ENCODE results near the gene LYRM7.
"Not testable (repeated sequence)": the region's sequence is repeated elsewhere in the genome, so short reads cannot be mapped to it uniquely, and the experiment has no call there.

Gene LYRM7

GRCh38 chr5:131170540-131171275, at the start of gene LYRM7:
LYRM7 (plus strand) TSS chr5:131170944; CDS start chr5:131171021, 77 bp downstream.
- peak; percentile 86 for DNase-seq (ENCODE audit: low read depth)

- DNase-seq (ENCODE audit: low read depth): not testable (repeated sequence)
These were observed 43.5 kb upstream of the LYRM7 start for GRCh38 chr5:131127244-131127643.

DNA sequence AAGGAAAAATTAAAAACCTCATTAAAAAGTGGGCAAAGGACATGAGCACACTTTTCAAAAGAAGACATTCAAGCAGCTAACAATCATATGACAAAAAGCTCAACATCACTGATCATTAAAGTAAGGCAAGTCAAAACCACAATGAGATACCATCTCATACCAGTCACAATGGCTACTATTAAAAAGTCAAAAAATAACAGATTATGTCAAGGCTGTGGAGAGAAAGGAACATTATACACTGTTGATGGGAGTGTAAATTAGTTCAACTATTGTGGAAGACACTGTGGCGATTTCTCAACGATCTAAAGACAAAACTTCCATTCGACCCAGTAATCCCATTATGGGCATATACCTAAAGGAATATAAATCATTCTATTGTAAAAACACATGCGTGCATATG, 41.4 kb upstream of the LYRM7 start:
- DNase-seq (ENCODE audit: low read depth): no peak

- DNase-seq (ENCODE audit: low read depth): not testable (repeated sequence)
These were observed 37.7 kb upstream of the LYRM7 start for GRCh38 chr5:131133091-131133490.

DNA sequence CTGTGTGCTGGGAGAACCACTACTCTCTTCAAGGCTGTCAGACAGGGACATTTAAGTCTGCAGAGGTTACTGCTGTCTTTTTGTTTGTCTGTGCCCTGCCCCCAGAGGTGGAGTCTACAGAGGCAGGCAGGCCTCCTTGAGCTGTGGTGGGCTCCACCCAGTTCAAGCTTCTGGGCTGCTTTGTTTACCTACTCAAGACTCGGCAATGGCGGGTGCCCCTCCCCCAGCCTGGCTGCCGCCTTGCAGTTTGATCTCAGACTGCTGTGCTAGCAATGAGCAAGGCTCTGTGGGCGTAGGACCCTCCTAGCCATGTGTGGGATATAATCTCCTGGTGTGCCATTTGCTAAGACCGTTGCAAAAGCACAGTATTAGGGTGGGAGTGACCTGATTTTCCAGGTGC, 32.3 kb upstream of the LYRM7 start:
- DNase-seq (ENCODE audit: low read depth): not testable (repeated sequence)

DNA sequence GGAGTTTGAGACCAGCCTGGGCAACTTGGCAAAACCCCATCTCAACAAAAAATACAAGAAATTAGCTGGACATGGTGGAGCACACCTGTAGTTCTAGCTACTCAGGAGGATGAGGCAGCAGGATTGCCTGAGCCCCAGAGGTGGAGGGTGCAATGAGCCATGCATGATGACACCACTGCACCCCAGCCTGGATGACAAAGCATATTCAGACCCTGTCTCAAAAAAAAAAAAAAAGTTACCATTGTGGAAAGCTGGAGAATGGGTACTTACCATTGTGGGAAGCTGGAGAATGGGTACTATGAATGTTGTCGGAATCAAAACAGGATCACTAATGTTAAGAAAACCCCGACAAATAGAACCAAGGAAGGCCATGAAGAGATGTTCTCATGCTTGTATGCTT, 31.4 kb upstream of the LYRM7 start:
- DNase-seq (ENCODE audit: low read depth): no peak

GRCh38 chr5:131142970-131143617, 27.6 kb upstream of the LYRM7 start:
- no peak for DNase-seq (ENCODE audit: low read depth)

- no peak for DNase-seq (ENCODE audit: low read depth)
These were observed 23.5 kb upstream of the LYRM7 start for GRCh38 chr5:131147258-131147657.

- no peak for DNase-seq (ENCODE audit: low read depth)
These were observed 21.9 kb upstream of the LYRM7 start for GRCh38 chr5:131148835-131149234.

- no peak for DNase-seq (ENCODE audit: low read depth)
These were observed 20.3 kb upstream of the LYRM7 start for GRCh38 chr5:131150408-131150807.

GRCh38 chr5:131151216-131151615, 19.5 kb upstream of the LYRM7 start:
- no peak for DNase-seq (ENCODE audit: low read depth)

GRCh38 chr5:131156385-131156784, 14.4 kb upstream of the LYRM7 start:
- no peak for DNase-seq (ENCODE audit: low read depth)

DNA sequence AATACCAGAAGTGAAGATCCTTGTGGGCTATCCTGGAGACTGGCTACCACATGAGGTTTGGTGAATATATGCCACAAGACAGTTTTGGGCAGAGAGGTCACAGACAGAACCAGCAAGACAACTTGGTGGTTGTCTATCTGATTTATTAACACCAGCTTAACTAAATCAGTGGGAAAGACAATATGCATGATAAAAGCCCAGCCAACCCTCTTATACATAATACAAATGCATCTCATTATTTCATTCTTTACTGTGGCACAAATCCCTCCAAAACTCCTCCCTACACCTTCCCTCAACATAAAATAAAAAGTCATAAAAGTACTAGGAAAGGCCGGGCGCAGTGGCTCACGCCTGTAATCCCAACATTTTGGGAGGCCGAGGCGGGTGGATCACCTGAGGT, 13.8 kb upstream of the LYRM7 start:
- no peak for DNase-seq (ENCODE audit: low read depth)

DNA sequence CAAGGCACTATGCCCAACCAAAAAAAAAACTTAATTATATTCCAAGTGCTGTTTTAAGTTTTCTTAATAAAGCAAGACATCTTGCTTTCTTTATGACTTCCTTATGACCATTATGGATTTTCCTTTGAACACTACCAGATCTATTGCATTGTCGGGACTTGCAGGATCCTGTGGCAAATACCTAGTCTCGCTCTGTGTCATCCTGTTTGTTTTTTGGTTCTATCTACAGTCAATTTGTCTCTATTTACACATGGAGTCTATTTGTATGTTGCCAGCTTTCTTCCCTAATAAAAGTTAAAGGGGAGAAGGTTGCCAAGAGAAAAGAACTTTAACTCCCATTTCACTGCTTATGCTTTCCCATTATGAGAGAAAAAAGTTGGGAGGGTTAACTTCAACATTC, 10.6 kb upstream of the LYRM7 start:
- no peak for DNase-seq (ENCODE audit: low read depth)

GRCh38 chr5:131163276-131164119, 7.2 kb upstream of the LYRM7 start:
- DNase-seq (ENCODE audit: low read depth): no peak

DNA sequence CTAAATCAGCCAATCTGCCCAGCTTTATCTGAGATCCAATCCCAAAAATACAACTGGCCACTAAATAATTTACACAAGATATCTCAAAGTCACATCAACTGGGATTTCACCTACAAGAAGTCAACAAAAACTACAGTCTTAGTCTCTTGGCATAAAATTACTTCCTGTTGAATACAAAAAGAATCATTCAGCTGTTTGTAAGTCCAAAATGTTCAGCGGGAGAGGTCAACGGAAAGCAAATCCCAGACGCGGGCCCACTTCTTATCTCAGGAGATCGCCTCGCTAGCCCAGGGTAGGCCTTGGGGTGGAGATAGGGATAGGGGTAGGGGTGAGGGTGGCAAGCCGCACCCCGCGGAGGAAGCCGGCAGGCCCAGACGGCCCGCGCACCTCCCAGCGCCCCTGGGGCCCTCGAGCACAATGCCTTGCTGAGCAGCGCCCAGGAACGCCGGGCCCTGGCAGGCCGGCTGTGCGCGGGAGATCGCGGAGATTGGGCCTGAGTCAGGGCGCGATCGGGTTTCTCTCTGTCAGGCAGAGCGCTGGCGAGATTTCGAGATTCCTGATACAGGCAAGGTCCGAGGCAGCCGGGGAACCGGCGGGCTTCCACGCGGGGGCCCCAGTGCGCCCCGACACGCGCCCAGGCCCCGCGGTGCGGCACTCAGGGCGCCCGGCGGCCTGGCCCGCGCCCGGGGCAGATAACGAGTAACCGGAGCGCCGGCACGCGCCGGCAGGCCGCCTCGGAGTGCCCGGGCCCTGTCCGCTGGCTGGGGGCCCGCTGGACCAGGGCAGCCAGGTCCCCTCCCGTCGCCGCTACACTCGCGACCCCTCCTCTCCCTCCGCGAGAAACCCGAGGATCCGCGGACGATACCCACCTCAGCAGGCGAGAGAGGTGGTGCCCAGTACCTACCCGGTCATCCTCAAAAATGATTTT, 6.3 kb upstream of the LYRM7 start:
- peak; percentile 51 for DNase-seq (ENCODE audit: low read depth)

DNA sequence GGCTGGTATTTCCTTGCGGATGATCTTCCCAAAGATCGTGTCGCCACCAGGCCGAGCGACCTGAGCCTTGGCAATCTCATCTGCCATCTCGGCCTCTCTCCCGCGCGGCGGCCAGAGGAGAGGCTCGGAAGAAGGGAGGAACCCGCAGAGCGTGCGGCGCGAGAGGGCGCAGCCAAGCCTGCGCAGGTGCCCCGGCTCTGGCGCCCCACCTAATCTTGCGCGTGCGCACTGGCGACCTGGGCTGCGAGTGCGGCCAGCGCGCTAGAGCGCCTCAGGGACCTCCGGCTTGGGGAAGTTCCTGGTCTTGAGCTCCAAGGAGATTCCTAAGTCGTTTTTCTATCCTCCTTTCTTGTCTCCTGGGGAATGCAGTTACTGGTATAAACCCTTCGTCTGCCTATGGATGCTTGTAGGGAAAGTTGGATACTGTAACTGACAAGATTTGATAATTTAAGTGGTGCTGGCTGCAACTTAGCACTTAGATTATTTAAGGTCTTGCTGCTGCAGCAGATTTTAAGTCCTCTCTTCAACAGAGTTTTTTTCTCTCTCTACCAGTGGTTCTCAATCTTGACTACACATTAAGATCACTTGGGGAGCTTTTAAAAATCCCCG, 5.5 kb upstream of the LYRM7 start, which contains the start of gene HINT1:
Gene HINT1, minus strand, starts transcription at position 138 of the 609 bp plus-strand sequence. Its CDS starts 51 bp downstream, at position 87.
- peak; percentile 91 for DNase-seq (ENCODE audit: low read depth)

DNA sequence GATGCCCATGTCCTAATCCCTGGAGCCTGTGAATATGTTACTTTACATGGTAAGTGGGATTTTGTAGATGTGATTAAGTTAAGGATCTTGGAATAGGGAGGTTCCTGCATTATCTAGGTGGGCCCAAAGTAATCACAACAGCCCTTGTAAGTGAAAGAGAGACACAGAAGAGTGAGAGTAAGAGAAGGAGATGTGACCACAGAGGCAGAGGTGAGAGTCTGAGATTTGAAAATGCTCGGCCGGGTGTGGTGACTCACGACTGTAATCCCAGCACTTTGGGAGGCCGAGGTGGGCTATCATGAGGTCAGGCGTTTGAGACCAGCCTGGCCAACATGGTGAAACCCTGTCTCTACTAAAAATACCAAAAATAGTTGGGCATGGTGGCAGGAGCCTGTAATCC, 3.1 kb upstream of the LYRM7 start:
- no peak for DNase-seq (ENCODE audit: low read depth)

GRCh38 chr5:131169810-131170539, 769 bp upstream of the LYRM7 start:
- DNase-seq (ENCODE audit: low read depth): no peak

- DNase-seq (ENCODE audit: low read depth): no peak
These were observed 599 bp downstream of the LYRM7 start for GRCh38 chr5:131171276-131171810.
